GM19372 (cell line): ENCODE data around the gene TINAG.

Experiments used
- ATAC-seq: cut with Tn5 transposase; IDR thresholded peaks from one replicate; pipeline ENCODE4 v1.9.1; 2021; ENCODE audit warnings: mild to moderate bottlenecking, low read depth, moderate library complexity; ENCODE audit not compliant: unreplicated experiment

TINAG gene

DNA sequence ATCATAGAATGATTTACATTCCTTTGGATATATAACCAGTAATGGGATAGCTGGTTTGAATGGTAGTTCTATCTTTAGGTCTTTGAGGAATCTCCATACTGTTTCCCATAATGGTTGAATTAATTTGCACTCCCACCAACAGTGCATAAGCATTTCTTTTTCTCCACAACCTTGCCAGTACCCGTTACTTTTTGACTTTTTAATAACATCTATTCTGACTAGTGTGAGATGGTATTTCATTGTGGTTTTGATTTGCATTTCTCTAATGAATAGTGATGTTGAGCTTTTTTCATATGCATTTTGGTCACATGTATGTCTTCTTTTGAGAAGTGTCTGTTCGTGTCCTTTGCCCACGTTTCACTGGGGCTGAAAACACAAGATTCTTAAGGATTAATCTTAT lies 107.3 kb downstream of the TINAG start:
- ATAC-seq: no peak

DNA sequence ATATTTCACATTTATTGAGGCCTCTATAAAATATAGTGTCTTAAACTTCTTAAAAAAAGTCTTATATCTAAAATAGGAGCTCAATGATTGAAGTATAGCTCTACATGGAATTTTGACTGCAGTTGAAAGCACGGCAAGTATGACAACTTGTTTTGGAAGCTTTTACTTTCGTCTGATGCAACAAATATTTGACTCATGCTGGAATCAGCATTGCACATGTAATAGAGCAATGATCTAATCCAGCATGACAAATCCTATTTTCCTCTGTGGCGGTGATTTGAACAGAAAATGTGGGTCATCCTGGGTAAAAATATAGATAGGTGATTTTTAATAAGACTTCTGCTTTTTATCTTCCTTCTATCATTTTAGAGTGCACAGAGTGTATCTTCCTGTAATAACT lies 111.6 kb downstream of the TINAG start:
- no peak for ATAC-seq

DNA sequence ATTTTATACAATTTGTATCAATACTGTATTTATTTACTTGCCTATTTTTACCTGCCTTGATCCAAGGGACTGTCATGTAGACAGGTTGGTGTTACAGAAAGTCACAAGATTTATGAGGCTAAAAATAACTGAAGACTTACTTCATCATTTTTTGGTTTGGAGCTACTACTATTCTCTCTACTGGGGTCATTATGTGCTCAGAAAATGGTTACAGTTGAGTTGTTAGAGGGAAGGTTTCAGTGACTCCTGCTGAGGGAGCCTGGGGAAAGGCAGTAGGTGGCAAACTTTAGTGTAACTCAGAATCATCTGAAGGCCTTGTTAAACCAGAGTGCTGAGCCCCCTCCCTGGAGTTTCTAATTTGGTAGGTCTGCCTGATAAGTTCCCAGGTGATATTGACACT lies 118.8 kb downstream of the TINAG start:
- ATAC-seq: no peak

- no peak for ATAC-seq
These were observed 119.2 kb downstream of the TINAG start for GRCh38 chr6:54427396-54427937.

- ATAC-seq: peak; percentile 72
These were observed 120.2 kb downstream of the TINAG start for GRCh38 chr6:54428431-54428830.

DNA sequence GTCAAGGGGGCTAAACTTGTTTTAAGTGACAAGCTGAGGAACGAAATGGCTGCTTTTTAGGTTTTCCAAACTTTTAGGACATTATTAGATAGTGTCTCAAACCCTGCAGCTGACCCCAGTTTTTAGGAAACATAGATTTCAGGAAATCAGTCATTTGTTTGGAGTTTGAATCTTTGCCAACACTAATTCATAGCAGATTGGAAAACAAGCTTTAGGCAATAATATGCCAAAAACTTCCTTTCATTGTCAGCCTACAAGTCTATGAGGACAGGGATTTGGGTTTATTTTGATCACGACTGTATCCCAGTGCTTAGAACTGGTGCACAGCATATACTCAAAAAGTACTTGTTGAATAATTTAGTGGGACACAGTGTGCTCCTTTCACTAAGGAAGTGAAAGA lies 123.2 kb downstream of the TINAG start:
- ATAC-seq: no peak
